Skeletal muscle satellite cell (primary cell): Measurements from ENCODE around the gene TAS2R30. TPM values are rescaled to one million over a fixed set of nuclear protein-coding genes. Genes with fewer than 3 reads are reported as not detected.
"Not testable (repeated sequence)": the region's sequence is repeated elsewhere in the genome, so short reads cannot be mapped to it uniquely, and the experiment has no call there.

Experiments used
- H3K27me3 ChIP-seq: 2 replicates; pipeline ENCODE4 v1.7.0; 2013; ENCODE audit warnings: low read length; ENCODE audit not compliant: control insufficient read depth, insufficient read depth
- H3K36me3 ChIP-seq: 2 replicates; pipeline ENCODE4 v1.7.0; 2013; ENCODE audit warnings: mild to moderate bottlenecking, control low read depth, low read length; ENCODE audit not compliant: insufficient read depth
- H3K4me1 ChIP-seq: 2 replicates; pipeline ENCODE4 v1.7.0; 2013; ENCODE audit warnings: low read length; ENCODE audit not compliant: control insufficient read depth, insufficient read depth
- H3K4me2 ChIP-seq: 2 replicates; pipeline ENCODE4 v1.7.0; 2013; ENCODE audit warnings: mild to moderate bottlenecking, low read length
- H3K4me3 ChIP-seq: 2 replicates; pipeline ENCODE4 v1.7.0; 2013; ENCODE audit warnings: low read length
- H3K9ac ChIP-seq: 2 replicates; pipeline ENCODE4 v1.7.0; 2013; ENCODE audit warnings: mild to moderate bottlenecking, low read depth, low read length, moderate library complexity
- H3K9me3 ChIP-seq: replicated peaks from 2 replicates; pipeline ENCODE4 v1.7.0; 2013; ENCODE audit warnings: mild to moderate bottlenecking, control low read depth, low read length
- small RNA-seq: library from RNA; depleted of rRNA; stranded (forward); fragments of <200 nt; gene quantifications from one replicate; pipeline ENCODE3, GENCODE V24; 2012

The TAS2R30 gene

GRCh38 chr12:11114130-11114529, 20.3 kb downstream of the TAS2R30 start:
- not testable (repeated sequence) for H3K9ac ChIP-seq, H3K36me3 ChIP-seq, H3K9me3 ChIP-seq, H3K4me2 ChIP-seq, H3K4me3 ChIP-seq, H3K4me1 ChIP-seq, H3K27me3 ChIP-seq

GRCh38 chr12:11111213-11111612, 23.2 kb downstream of the TAS2R30 start:
- H3K4me1 ChIP-seq, H3K4me2 ChIP-seq, H3K9ac ChIP-seq, H3K4me3 ChIP-seq, H3K9me3 ChIP-seq, H3K36me3 ChIP-seq, H3K27me3 ChIP-seq: not testable (repeated sequence)

DNA sequence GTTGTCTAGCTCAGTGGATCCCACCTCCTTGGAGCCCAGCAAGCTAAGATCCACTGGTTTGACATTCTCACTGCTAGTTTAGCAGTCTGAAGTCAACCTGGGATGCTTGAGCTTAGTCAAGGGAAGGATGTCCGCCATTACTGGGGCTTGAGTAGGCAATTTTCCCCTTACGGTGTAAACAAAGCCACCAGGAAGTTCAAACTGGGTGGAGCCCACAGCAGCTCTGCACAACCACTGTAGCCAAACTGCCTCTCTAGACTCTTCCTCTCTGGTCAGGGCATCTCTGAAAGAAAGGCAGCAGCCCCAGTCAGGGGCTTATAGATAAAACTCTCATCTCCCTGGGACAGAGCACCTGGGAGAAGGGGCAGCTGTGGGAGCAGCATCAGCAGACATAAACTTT, 25.6 kb downstream of the TAS2R30 start:
- Histone ChIP-seq H3K9ac (no peak overlapping the region), H3K4me2 (no peak overlapping the region), H3K4me3 (no peak overlapping the region), H3K9me3 (no peaks in the 10 kb centered on the region), H3K4me1 (no peaks in the 10 kb centered on the region), H3K27me3 (no peaks in the 10 kb centered on the region), H3K36me3 (no peaks in the 10 kb centered on the region)

- Histone ChIP-seq H3K9me3 (no peaks in the 10 kb centered on the region), H3K27me3 (no peaks in the 10 kb centered on the region), H3K4me3 (no peak overlapping the region), H3K9ac (no peak overlapping the region), H3K4me2 (no peak overlapping the region), H3K36me3 (no peaks in the 10 kb centered on the region), H3K4me1 (no peaks in the 10 kb centered on the region)
Observed at GRCh38 chr12:11107719-11108118, 26.7 kb downstream of the TAS2R30 start.

- Histone ChIP-seq H3K9ac (no peak overlapping the region), H3K36me3 (no peaks in the 10 kb centered on the region), H3K4me3 (no peak overlapping the region), H3K9me3 (no peaks in the 10 kb centered on the region), H3K4me1 (no peaks in the 10 kb centered on the region), H3K4me2 (no peak overlapping the region), H3K27me3 (no peaks in the 10 kb centered on the region)
Observed at GRCh38 chr12:11106288-11106687, 28.2 kb downstream of the TAS2R30 start.

- no peak overlapping the region for H3K4me2 ChIP-seq
- no peak overlapping the region for H3K4me3 ChIP-seq
- no peaks in the 10 kb centered on the region for H3K27me3 ChIP-seq
- H3K4me1 ChIP-seq = no peaks in the 10 kb centered on the region
- H3K9ac ChIP-seq = no peak overlapping the region
- H3K36me3 ChIP-seq = no peaks in the 10 kb centered on the region
- no peaks in the 10 kb centered on the region for H3K9me3 ChIP-seq
Observed at GRCh38 chr12:11105546-11105945, 28.9 kb downstream of the TAS2R30 start.

DNA sequence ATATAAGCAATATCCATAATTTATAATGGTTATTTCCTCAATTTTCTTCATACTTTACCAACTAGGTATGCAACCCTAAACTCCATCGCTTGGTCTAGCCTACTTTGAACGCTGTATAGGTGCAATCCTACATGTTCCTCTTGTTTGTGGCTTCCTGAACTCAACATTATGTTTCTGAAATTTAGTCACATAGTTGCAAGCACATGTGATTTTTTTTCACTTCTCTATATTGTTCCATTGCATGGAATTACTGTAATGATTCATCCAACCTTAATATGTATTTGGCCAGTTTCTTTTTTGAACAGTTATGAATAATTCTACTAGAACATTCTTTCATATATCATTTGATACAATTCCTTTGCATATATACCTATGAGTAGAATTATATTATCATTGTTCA, 39.5 kb downstream of the TAS2R30 start:
- not testable (repeated sequence) for H3K9me3 ChIP-seq, H3K4me2 ChIP-seq, H3K27me3 ChIP-seq, H3K4me3 ChIP-seq, H3K36me3 ChIP-seq, H3K9ac ChIP-seq, H3K4me1 ChIP-seq

GRCh38 chr12:11092128-11092527, 42.3 kb downstream of the TAS2R30 start, which contains the start of gene TAS2R43:
TSS of gene TAS2R43 (minus strand) at chr12:11092313. CDS start at chr12:11092229, 84 bp downstream.
- no peak within 1 kb of the TSS for H3K4me3 ChIP-seq
- H3K27me3 ChIP-seq = no peaks in the 10 kb centered on the region
- H3K4me2 ChIP-seq = no peak within 1 kb of the TSS
- H3K9ac ChIP-seq = no peak within 1 kb of the TSS
- H3K4me1 ChIP-seq = no peaks in the 10 kb centered on the region
- no peaks in the 10 kb centered on the region for H3K36me3 ChIP-seq
- H3K9me3 ChIP-seq = no peaks in the 10 kb centered on the region

DNA sequence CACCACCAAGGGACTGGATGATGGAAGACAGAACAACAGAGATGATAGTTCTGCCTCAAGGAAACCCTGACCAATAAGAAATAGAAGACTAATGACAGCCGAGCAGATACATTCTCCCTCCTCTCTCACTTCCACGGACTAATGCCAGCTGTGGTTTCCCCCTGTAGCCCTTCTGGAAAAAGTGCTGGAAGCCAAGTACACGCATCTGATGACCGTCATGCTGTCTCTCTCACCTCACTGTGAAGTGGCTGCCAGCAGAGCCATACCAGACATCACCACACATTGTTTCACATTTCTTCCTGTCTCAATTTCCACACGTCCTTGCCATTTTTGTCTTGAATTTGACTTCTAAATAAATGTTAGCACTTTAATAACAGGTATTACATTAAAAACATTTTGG, 45.2 kb downstream of the TAS2R30 start:
- Histone ChIP-seq H3K36me3 (no peaks in the 10 kb centered on the region), H3K9me3 (no peaks in the 10 kb centered on the region), H3K4me1 (no peaks in the 10 kb centered on the region), H3K4me2 (no peak overlapping the region), H3K4me3 (no peak overlapping the region), H3K27me3 (no peaks in the 10 kb centered on the region), H3K9ac (no peak overlapping the region)

DNA sequence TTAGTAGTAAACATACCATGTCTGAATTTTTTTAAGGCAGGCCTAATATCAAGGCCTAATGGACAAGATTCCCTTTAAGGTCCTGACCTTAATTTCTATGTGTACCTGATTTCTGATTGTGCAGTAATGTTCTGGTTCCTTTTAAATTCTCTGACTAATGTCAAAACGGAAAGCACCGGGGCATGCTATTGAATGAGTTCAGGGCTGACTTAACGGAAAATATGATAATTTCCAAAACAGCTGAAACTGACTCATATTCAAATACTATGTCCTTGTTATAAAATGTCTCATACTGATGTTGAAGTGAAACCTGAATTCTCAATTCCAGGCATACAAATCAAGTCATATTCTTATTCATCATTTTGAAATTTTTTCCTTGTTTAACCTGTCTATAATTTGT, 49.0 kb downstream of the TAS2R30 start:
- Histone ChIP-seq H3K27me3 (no peaks in the 10 kb centered on the region), H3K9ac (no peak overlapping the region), H3K4me1 (no peaks in the 10 kb centered on the region), H3K4me2 (no peak overlapping the region), H3K36me3 (no peaks in the 10 kb centered on the region), H3K4me3 (no peak overlapping the region), H3K9me3 (no peaks in the 10 kb centered on the region)

Small RNAs within 50 kb of the gene (small RNA-seq; reads per million reads assigned to genes)
- not detected for gene AC018630.1
